Lower leg skin (tissue), 3 donors: ENCODE results near the gene ABTB2.

ENCODE experiments used
- POLR2A ChIP-seq, 2 donors: fragments of 450-650 bp; IDR thresholded peaks; one replicate each; pipeline ENCODE4 v1.6.1; 2016 to 2017; ENCODE audit warnings: antibody characterized with exemption in 2 of 2, mild to moderate bottlenecking in 1 of 2, moderate library complexity in 1 of 2
- TF ChIP-seq, protein P1 (sequence below), 3 donors: fragments of 450-650 bp; IDR thresholded peaks; one replicate each; pipeline ENCODE4 v1.5.1; 2016; ENCODE audit warnings: antibody characterized with exemption in 3 of 3, mild to moderate bottlenecking in 3 of 3, moderate library complexity in 2 of 3

DNA sequence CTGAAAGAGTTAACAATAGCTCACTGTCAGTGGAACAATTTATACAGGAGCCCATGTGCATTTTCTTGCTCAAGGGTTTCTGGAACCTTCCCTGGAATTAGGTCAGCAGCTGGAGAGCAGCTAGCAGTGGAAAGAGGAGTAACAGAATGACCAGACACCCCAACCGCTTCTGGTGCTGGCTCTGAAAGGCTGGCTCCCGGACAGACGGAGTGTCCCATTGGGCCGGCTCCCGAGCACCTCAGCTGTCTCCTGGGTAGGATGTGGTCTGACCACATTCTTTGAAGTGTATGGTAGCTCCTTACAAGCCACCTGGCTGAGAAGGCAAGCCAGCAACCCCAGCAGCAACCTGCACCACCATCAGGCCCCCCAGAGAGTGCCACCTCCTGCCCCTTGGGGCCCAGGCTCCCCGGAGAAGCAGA is 44.7 kb downstream of the ABTB2 start:
- TF ChIP-seq, protein P1, sequence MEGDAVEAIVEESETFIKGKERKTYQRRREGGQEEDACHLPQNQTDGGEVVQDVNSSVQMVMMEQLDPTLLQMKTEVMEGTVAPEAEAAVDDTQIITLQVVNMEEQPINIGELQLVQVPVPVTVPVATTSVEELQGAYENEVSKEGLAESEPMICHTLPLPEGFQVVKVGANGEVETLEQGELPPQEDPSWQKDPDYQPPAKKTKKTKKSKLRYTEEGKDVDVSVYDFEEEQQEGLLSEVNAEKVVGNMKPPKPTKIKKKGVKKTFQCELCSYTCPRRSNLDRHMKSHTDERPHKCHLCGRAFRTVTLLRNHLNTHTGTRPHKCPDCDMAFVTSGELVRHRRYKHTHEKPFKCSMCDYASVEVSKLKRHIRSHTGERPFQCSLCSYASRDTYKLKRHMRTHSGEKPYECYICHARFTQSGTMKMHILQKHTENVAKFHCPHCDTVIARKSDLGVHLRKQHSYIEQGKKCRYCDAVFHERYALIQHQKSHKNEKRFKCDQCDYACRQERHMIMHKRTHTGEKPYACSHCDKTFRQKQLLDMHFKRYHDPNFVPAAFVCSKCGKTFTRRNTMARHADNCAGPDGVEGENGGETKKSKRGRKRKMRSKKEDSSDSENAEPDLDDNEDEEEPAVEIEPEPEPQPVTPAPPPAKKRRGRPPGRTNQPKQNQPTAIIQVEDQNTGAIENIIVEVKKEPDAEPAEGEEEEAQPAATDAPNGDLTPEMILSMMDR (IDR thresholded peaks at IDR 0.05), result no peak
- no peak for TF ChIP-seq POLR2A (IDR thresholded peaks at IDR 0.05)
